Measurements from ENCODE around the gene BPIFB3. TPM values are rescaled to one million over a fixed set of nuclear protein-coding genes. Genes with fewer than 3 reads are reported as not detected.

The BPIFB3 gene
- total RNA-seq, 1 donor from 2014 or later, result not detected

DNA sequence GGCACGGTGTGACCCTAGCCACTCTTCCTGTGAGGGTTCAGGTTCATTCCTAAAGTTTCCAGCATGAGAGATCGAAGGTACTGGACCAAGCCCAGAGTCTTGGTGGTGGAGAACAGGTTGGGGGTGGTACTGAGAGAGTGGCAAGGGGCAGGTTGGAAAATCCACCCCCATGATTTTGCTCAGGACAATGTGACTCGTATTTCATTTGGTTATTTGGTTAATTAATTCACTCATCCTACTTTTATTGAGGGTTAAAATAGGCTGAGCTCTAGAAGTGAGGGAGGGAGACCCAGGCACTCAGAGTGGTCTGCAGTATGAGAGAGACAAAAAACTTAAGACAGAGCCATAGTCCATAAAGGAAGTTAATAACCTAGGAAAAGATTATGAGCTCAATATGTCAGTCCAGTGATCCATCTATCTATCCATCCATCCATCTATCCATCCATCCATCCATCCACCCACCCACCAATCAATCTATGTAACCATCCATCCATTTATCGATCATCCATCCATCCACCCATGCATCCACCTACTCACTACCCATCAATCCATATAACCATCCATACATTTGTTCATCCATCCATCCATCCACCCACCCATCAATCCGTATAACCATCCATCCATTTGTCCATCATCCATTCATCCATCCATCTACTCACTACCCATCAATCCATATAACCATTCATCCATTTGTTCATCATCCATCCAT lies 28.9 kb upstream of the BPIFB3 start:
- no peaks in the 10 kb centered on the region for H3K36me3 Mint-ChIP-seq (ENCODE audit: unreplicated experiment)
- TF ChIP-seq, protein P1, sequence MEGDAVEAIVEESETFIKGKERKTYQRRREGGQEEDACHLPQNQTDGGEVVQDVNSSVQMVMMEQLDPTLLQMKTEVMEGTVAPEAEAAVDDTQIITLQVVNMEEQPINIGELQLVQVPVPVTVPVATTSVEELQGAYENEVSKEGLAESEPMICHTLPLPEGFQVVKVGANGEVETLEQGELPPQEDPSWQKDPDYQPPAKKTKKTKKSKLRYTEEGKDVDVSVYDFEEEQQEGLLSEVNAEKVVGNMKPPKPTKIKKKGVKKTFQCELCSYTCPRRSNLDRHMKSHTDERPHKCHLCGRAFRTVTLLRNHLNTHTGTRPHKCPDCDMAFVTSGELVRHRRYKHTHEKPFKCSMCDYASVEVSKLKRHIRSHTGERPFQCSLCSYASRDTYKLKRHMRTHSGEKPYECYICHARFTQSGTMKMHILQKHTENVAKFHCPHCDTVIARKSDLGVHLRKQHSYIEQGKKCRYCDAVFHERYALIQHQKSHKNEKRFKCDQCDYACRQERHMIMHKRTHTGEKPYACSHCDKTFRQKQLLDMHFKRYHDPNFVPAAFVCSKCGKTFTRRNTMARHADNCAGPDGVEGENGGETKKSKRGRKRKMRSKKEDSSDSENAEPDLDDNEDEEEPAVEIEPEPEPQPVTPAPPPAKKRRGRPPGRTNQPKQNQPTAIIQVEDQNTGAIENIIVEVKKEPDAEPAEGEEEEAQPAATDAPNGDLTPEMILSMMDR (IDR thresholded peaks at IDR 0.05; ENCODE audit: partially characterized antibody, unreplicated experiment), result no peak
- H3K27ac Mint-ChIP-seq (ENCODE audit: unreplicated experiment), result no peak overlapping the region
- peaks cover 3% of the 10 kb centered on the region for H3K9me3 Mint-ChIP-seq (ENCODE audit: unreplicated experiment)
- DNase-seq, result no peak
- H3K4me1 Mint-ChIP-seq (ENCODE audit: low read depth, unreplicated experiment), result no peaks in the 10 kb centered on the region
- no peak overlapping the region for H3K4me3 Mint-ChIP-seq (ENCODE audit: unreplicated experiment)
- peaks cover 6% of the 10 kb centered on the region for H3K27me3 Mint-ChIP-seq (ENCODE audit: unreplicated experiment)

DNA sequence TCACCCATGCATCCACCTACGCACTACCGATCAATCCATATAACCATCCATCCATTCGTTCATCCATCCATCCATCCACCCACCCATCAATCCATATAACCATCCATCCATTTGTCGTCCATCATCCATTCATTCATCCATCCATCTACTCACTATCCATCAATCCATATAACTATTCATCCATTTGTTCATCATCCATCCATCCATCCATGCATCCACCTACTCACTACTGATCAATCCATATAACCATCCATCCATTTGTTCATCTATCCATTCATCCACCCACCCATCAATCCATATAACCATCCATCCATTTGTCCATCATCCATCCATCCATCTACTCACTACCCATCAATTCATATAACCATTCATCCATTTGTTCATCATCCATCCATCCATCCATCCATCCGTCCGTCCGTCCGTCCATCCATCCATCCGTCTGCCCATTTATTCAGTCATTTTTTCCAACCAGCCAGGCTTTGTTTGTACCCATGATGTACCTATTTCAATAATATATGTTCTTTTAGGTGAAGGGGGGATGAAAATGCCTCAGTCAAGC lies 28.3 kb upstream of the BPIFB3 start:
- H3K27ac Mint-ChIP-seq (ENCODE audit: unreplicated experiment), result no peak overlapping the region
- no peak overlapping the region for H3K4me3 Mint-ChIP-seq (ENCODE audit: unreplicated experiment)
- H3K9me3 Mint-ChIP-seq (ENCODE audit: unreplicated experiment), result peaks cover 3% of the 10 kb centered on the region
- peaks cover 6% of the 10 kb centered on the region for H3K27me3 Mint-ChIP-seq (ENCODE audit: unreplicated experiment)
- H3K36me3 Mint-ChIP-seq (ENCODE audit: unreplicated experiment), result no peaks in the 10 kb centered on the region
- TF ChIP-seq, protein P1 (IDR thresholded peaks at IDR 0.05; ENCODE audit: partially characterized antibody, unreplicated experiment), result no peak
- H3K4me1 Mint-ChIP-seq (ENCODE audit: low read depth, unreplicated experiment), result no peaks in the 10 kb centered on the region
- no peak for DNase-seq

DNA sequence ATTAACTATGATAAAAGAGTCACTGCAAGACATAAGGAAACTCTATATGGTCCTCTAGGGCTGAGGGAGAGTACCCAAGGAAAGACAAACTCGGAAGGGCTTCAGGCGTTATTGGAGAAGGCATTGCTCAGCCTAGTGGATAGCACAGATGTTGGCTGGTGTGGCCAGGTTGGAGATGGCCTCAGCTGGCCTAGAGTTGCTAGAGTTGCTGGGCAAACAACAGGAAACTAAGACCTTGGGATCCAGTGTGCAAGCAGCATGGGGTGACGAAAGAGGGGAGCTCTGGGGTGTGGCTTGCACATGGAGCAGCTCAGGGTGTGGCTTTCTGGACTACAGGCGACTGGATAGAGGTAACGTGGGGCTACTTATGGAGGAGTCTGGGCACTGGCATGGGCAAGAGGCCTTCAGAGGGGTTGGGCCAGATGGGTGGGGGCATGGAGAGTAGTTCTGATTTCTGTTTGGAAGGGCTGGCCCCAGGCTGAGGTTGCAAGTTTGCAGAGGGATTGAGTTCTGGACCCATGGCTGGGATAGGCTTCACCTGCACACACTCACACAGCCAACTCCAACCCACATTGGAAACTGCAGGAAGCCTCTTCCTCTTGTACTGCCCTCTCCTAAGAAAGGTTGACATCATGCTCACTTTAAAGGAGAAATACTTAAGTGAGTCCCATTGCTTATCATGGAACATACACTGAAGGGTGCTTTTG lies 27.5 kb upstream of the BPIFB3 start:
- Mint-ChIP-seq H3K4me1 (ENCODE audit: low read depth, unreplicated experiment) (no peaks in the 10 kb centered on the region), H3K27ac (ENCODE audit: unreplicated experiment) (no peak overlapping the region), H3K9me3 (ENCODE audit: unreplicated experiment) (peaks cover 3% of the 10 kb centered on the region), H3K36me3 (ENCODE audit: unreplicated experiment) (no peaks in the 10 kb centered on the region), H3K27me3 (ENCODE audit: unreplicated experiment) (peaks cover 6% of the 10 kb centered on the region), H3K4me3 (ENCODE audit: unreplicated experiment) (no peak overlapping the region)
- TF ChIP-seq, protein P1 (IDR thresholded peaks at IDR 0.05; ENCODE audit: partially characterized antibody, unreplicated experiment), result no peak
- no peak for DNase-seq

DNA sequence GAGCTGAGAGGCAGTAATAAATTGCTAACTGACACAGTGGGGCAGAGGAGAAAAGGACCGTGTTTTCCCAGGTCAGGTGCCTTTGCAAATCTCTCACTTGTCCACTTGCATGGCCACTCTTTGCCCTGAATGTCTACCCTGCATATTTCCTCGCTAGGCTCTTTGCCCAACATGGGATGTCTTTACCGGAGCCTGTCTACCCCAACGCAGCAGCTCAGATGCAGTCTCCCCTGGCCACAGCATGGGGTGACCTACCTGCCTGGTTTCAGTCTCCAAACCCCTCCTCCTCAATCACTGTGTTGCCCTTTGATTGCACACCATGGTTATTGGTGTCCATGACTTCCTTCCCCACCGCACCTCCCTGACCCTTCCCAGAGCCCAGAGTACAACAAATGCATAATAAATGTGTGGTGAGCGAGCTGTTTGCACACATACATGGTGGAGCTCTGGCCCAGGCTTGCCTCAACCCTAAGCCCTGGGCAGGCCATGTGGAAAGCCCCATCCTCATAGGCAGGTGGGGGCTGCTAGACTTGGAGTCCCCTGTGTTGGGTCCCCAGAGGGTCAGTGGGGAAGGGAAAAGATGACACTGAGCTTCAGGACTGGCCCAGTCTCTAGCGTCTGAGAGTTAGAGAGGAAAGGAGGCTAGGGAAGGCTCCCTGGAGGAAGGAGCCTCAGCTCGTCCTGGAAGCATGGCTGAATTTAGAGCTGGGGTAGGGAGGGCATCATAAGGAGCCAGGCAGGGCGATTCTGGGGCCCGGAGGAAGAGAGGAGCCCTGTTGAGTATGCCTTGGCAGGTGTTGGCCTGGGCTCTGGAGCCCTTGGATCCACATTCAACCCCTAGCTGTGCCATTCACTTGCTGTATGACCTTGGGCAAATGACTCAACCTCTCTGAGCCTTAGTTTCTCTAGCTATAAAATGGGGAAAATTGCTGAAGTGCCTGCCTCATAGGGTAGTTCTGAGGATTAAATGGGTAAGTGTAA lies 26.6 kb upstream of the BPIFB3 start:
- H3K27me3 Mint-ChIP-seq (ENCODE audit: unreplicated experiment), result peaks cover 3% of the 10 kb centered on the region
- H3K27ac Mint-ChIP-seq (ENCODE audit: unreplicated experiment), result no peak overlapping the region
- H3K4me1 Mint-ChIP-seq (ENCODE audit: low read depth, unreplicated experiment), result no peaks in the 10 kb centered on the region
- TF ChIP-seq, protein P1 (IDR thresholded peaks at IDR 0.05; ENCODE audit: partially characterized antibody, unreplicated experiment), result no peak
- DNase-seq, result no peak
- no peak overlapping the region for H3K4me3 Mint-ChIP-seq (ENCODE audit: unreplicated experiment)
- peaks cover under 1% of the 10 kb centered on the region for H3K9me3 Mint-ChIP-seq (ENCODE audit: unreplicated experiment)
- H3K36me3 Mint-ChIP-seq (ENCODE audit: unreplicated experiment), result no peaks in the 10 kb centered on the region

All from glutamatergic neuron (in vitro differentiated cells).